Measurements from ENCODE around the gene LRBA.

Gene LRBA

GRCh38 chr4:150493851-150494250, 521.2 kb downstream of the LRBA start:
- no peak for DNase-seq (ENCODE audit: low read depth in 2 of 2)

GRCh38 chr4:150491132-150492049, 523.7 kb downstream of the LRBA start:
- no peak for DNase-seq (ENCODE audit: low read depth in 2 of 2)

- DNase-seq (ENCODE audit: low read depth in 2 of 2), result no peak
Measured at GRCh38 chr4:150482581-150482980, 532.5 kb downstream of the LRBA start.

GRCh38 chr4:150479657-150480056, 535.4 kb downstream of the LRBA start:
- no peak for DNase-seq (ENCODE audit: low read depth in 2 of 2)

GRCh38 chr4:150477869-150478268, 537.2 kb downstream of the LRBA start:
- no peak for DNase-seq (ENCODE audit: low read depth in 2 of 2)

GRCh38 chr4:150476776-150477175, 538.3 kb downstream of the LRBA start:
- DNase-seq (ENCODE audit: low read depth in 2 of 2), result no peak

- no peak for DNase-seq (ENCODE audit: low read depth in 2 of 2)
Measured at GRCh38 chr4:150475763-150476162, 539.3 kb downstream of the LRBA start.

GRCh38 chr4:150464523-150464922, 550.6 kb downstream of the LRBA start:
- DNase-seq (ENCODE audit: low read depth in 2 of 2), result no peak

GRCh38 chr4:150462743-150463142, 552.3 kb downstream of the LRBA start:
- DNase-seq (ENCODE audit: low read depth in 2 of 2), result no peak

- no peak for DNase-seq (ENCODE audit: low read depth in 2 of 2)
Measured at GRCh38 chr4:150461957-150462356, 553.1 kb downstream of the LRBA start.

GRCh38 chr4:150457802-150458201, 557.3 kb downstream of the LRBA start:
- DNase-seq (ENCODE audit: low read depth in 2 of 2), result no peak

- no peak for DNase-seq (ENCODE audit: low read depth in 2 of 2)
Measured at GRCh38 chr4:150451883-150452282, 563.2 kb downstream of the LRBA start.

- DNase-seq (ENCODE audit: low read depth in 2 of 2), result no peak
Measured at GRCh38 chr4:150447356-150447755, 567.7 kb downstream of the LRBA start.

- no peak for DNase-seq (ENCODE audit: low read depth in 2 of 2)
Measured at GRCh38 chr4:150439451-150439933, 575.6 kb downstream of the LRBA start.

GRCh38 chr4:150436598-150437370, 578.3 kb downstream of the LRBA start:
- no peak for DNase-seq (ENCODE audit: low read depth in 2 of 2)

GRCh38 chr4:150431221-150431620, 583.9 kb downstream of the LRBA start:
- DNase-seq (ENCODE audit: low read depth in 2 of 2), result no peak

GRCh38 chr4:150425161-150425560, 589.9 kb downstream of the LRBA start:
- no peak for DNase-seq (ENCODE audit: low read depth in 2 of 2)

- no peak for DNase-seq (ENCODE audit: low read depth in 2 of 2)
Measured at GRCh38 chr4:150423503-150423902, 591.6 kb downstream of the LRBA start.

GRCh38 chr4:150423074-150423473, 592.0 kb downstream of the LRBA start:
- DNase-seq (ENCODE audit: low read depth in 2 of 2), result no peak

- DNase-seq (ENCODE audit: low read depth in 2 of 2), result no peak
Measured at GRCh38 chr4:150421612-150422011, 593.5 kb downstream of the LRBA start.

GRCh38 chr4:150419939-150420338, 595.1 kb downstream of the LRBA start:
- DNase-seq (ENCODE audit: low read depth in 2 of 2), result no peak

- DNase-seq (ENCODE audit: low read depth in 2 of 2), result no peak
Measured at GRCh38 chr4:150418757-150419410, 596.2 kb downstream of the LRBA start.
